HuH-7.5 (cell line): Measurements from ENCODE around the gene DRICH1.
"Not testable (repeated sequence)": the region's sequence is repeated elsewhere in the genome, so short reads cannot be mapped to it uniquely, and the experiment has no call there.

ENCODE experiments used
- DNase-seq: peaks from one replicate; pipeline ENCODE4 v3.0.0; 2011; ENCODE audit warnings: low spot score

The DRICH1 gene

DNA sequence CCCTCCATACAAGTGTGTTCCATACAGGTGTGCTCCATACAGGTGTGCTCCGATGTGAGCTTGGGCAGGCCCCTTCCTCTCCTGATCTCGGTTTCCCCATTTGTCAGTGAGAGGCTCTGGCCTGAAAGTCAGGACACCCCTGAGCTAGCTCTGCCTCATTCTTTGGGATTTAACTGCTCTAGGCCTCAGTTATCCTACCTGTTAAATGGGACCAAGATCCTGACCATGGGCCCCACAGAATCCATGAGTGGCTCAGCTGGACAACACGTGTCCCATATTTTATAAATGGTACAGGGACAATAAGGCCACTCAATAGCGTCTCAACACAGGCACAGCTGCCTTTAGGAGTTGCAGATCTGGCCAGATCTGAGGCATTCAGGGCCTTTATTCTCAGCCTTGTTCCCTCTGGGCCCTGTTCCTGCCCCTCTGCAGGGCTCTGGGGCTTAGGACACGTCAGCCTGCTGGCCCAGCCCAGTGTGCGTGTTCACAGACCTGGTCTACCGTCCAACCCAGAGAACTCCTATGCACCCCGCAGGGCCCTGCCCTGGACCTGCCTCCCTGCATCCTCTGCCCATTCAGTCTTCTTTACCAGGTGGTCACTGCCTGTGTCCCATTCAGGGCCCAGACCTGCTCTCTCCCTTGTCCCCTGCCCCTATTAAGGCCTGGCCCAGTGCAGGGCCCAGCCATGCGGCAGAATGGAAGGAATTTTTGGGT is 33.2 kb downstream of the DRICH1 start:
- DNase-seq = no peak

DNA sequence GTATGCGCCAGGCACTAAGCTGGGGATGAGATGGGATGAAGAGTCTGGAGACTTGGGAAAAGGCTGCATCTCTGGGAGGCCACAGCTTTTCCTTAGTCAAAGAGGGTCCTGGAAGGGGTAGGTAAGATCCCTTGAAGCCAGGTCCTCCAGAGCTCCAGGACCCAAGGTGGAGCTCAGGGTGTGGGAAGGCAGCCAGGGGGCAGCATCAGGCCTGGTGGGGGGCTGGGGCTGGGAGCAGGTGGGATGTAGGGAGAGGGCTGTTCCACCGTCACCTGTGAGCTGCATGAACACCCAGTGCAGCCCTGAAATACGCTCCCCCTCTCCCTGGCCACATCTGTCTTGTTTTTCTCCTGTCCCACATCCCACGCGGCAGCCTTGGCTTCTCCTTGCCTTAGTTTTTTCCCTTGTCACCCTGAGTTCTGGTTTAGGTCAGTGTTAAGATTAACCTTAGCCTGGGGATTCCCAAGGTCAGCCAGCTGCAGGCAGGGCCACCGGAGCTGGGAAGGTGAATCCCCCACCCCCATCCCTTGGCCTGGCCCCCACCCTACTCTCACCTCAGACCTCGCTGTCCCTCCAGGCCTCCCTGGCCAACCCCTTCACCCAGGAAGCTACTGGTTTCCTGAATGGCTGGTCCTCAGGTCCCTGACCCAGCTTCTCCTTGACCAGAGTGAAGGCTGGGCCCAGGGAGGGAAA is 34.4 kb downstream of the DRICH1 start:
- DNase-seq = not testable (repeated sequence)

DNA sequence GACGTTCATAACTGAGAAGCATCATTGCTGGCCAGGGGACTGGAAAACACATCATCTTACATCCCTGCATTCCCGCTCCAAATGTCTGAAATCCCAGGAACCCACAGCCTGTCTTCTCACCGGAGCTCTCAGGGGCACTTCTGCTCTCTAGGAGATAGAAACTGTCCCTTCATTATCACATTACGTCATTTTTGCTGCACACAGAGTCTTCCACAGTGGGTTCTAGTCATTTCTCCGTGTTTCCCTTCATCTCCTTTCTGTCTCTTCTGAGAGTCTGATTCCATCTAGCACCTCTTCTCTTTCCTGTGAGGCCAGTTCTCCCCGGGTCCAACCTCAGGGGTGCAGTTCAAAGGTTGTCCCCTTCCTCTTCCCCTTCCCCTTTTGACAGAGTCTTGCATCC is 36.2 kb downstream of the DRICH1 start:
- DNase-seq = not testable (repeated sequence)

DNA sequence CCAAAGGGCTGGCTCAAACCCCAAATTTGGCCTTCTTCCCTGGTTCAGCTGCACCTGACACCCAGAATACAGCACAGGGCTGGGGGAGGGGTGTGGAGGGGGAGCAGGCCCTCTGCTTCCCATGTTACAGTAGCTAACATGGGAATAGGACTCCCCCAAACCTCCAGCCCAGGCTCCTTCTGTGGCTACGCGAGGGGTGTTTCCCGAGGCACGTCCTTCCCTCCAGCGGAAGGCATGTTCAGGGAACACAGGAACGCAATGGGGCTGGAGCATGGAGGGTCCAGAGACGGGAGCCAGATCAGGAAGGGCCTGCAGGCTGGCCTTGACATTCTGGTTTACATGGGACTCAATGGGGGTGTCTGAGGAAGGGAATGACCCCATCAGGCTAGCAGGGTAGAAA is 40.3 kb downstream of the DRICH1 start:
- no peak for DNase-seq

DNA sequence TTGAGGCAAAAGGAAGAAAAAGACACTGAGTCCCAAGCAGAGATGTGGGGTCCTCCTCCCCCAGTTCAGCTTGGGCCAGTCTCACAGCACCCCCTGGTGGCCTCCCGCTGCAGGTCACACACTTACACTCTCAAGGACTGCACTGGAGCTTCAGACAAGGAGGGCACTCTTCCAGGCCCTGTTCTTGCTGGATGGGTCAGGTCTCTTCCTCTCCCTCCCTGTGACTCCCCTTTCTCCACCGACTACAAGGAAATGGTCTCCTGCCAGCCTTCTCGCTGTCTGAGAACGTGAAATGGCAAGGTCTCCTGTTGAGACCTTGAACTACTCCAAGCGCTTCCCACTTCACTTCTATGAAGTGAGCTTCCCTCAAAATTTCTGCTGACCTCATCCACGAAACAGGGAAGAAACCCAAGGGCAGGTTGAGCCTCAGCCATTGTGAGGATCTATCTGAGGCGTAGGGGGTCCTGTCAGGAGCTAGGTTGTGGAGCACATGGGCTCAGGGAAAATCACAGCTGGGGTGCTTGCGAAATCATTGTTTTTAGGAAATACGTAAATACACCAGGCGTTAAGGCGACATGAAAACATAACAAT is 40.8 kb downstream of the DRICH1 start:
- DNase-seq = peak; percentile 59

DNA sequence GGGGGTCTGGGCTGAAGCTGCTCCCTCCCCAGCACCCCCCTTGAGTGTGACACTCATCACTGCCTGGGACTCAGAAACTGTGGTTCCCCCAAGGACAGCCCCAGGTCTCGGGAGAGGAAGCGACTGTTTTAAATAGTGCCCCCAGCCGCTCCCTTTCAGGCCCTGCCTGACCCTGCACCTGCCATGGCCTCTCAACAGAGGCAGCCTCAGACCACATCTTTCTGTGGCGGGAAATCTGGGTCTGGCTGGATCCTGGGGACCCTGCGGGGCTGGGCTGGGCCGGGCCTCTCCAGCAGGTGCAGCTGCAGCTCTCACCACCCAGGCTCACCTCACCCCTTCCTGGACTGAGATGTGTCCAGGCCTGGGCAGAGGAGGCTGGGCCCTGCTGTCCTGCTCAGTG is 48.3 kb downstream of the DRICH1 start:
- no peak for DNase-seq

DNA sequence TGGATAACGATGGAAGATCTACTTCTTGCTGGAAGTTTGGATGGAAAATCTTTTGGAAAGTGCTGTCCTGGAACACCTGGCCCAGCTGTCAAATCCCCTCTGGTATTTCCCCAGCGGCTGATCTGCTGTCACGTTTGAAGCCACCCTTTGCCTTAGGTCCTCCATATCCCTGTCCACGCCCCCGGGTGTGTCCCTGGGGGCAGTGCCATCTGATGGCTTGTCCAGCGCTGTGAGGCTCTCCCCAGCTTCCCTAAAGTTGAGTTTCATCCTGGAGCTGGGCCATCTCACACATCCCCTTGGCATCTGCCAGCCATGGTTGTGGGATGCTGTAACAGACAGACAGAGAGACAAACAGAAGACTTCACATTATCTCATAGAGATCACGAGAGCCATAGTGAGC is 49.0 kb downstream of the DRICH1 start:
- DNase-seq = no peak

DNA sequence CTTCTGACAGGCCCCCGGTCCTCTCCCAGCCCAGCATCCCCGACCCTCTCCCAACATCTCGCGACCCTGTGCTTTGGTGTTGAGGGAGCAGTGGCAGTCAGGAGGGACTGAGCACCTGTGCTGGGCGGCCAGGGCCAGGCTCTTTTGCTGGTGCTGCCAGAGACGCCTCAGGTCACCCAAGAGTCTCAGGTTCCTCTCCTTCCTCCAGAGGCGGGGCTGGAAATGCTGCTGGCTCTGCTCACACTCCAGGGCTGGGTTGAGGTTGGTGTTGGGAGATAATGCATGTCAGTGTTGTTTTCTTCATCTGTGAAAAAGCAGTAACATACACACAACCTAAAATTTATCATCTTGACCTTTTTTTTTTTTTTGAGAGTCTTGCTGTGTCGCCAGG is 50.9 kb downstream of the DRICH1 start:
- DNase-seq = no peak

DNA sequence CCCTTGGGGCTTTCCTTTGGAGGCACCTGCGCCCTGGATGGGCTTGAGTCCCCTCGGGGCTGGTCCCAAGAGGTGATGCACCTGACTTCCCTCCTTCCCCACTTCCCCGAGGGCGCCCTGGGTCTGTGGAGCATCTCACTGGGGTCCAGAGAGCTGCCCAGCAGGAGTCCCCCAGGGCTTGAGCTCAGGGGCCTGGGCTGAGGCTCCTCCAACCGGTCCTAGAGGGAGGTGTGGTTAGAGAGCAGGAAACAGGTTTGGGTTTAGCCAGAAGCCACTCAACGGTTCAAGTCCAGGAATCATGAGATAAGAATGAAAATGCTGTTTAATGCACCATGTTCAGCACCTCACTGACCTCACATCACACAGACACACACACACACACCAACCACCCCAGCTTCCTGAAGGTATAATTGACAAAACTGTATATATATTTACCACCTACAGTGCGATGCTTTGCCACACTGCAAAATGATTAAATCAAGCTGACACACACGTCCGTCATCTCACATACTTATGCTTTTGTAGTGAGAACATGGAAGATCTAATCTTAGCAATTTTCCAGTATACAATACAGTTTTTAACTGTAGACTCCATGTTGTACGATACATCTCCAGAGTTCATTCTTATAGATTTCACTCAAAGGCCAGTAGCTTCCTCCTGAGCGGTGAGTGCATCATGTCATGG is 51.4 kb downstream of the DRICH1 start:
- DNase-seq = no peak

DNA sequence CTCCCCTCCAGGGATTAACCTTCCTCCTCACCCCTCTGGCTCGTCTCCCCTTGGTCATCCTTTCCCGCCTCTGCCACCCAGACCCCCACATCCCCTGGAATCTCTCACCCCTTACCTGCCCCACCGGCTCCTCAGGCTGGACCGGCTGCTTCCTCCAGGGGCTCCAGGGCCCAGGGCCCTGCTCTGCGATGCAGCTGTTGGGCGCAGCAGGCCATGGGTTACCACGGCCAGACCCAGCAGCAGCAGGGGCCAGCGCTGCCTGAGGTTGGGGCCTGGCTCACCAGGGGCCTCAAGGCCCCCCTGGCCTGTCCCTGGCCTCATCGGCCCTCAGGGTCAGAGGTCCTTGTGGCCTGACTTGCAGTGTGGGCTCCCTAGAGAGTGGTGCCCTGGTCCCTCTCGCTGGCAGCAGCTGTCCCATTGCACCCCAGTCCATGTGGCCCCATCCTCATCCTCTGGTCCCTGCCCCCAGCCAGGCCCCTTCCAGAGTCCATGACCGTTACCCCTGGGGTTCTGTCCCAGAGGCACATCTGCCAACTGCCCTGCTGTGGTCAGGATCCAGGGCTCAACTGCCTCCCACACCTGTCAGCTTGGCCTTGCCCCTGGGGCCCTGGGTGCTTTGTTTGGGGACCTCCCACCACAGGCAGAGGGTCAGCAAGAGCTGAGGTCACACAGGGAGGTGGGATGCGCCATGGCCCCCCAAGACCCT is 52.1 kb downstream of the DRICH1 start, which contains the start of gene IGLL1:
TSS of gene IGLL1 (minus strand) at position 421 of the 706 bp plus-strand sequence. CDS start at position 321, 100 bp downstream.
- no peak for DNase-seq

DNA sequence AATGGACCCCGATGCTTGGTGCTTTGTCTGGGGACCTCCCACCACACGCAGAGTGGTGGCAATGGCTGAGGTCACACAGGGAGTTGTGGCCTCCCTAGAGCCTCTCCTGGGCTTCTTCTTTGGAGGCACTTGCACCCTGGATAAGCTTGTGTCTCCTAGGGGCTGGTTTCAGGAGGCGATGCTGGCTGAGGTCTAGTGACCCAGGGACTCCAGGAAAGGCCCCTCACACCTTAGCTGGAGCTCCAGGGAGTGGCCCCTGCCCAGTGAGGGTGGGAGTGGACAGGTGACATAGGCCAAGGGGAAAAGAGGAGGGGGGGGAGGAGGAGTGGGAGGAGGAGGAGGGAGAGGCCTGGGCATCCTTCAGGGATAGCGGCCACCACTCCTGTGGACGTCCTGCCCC is 52.8 kb downstream of the DRICH1 start:
- DNase-seq = no peak

DNA sequence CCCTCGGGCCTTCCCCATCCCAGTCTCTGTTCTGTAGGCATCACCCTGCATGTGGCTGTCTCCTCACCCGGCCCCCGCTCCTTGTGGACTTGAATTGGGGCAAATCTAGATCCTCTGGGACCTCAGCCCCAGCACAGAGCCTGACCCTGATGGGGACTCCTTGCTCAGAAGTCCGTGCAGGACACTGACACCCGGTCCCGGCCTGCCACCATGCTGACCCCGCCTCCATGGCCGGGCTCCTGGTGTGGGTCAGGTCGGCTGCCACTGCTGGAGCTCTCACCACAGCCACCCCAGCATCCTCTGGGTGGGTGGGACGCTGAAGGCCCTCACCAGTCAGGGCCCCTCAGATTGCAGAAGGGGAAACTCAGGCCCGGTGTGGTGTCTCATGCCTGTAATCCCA is 53.8 kb downstream of the DRICH1 start:
- DNase-seq = no peak

DNA sequence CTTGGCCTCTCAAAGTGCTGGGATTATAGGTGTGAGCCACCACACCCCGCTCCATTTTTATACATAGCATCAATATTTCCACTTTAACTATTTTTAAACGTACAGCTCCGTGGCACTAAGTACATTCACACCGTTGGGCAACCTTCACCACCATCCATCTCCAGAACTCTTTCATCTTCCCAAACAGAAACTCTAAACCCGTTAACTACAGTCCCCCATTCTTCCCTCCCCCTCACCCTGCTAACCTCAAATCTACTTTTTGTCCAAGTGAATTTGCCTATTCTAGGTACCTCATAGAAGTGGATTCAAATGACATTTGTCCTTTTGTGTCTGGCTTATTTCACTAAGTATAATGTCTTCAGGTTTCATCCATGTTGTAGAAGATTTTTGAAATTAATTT is 55.4 kb downstream of the DRICH1 start:
- no peak for DNase-seq

DNA sequence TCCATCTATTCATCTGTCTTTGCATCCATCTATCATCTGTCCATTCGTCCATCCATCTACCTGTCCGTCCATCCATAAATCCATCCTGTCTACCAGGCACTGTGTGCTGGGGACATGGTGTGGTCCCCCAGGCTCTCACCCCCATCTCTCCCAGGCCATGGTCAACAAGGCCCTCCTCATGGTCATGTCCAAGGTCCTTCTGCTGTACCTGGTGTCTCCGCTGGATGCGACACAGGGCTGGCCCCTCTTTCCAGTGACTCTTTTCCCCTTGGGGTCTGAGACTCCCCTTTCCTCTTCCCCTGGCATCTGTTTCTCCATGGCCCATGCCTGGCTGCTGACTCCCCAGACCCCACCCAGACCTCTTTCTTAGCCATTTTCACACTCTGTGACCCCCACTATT is 56.5 kb downstream of the DRICH1 start:
- DNase-seq = no peak

DNA sequence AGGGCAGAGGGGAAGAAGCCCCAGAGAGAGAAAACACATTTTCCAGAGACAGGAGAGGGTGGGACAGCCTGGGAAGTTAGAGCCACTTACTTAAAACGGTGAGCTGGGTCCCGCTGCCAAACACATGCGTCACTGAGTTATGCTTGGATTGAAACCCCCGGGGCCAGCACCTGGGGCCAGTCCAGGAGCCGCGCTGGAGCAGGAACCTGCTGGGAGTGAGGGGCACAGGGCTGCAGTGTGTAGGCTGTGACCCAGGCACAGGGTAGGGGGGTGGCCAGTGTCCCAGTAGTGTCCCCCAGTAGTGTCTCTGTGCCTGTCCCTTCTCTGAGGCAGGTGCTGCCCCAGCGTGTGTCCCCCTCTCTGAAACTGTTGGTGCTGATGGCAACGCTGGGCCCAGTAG is 57.2 kb downstream of the DRICH1 start:
- no peak for DNase-seq

DNA sequence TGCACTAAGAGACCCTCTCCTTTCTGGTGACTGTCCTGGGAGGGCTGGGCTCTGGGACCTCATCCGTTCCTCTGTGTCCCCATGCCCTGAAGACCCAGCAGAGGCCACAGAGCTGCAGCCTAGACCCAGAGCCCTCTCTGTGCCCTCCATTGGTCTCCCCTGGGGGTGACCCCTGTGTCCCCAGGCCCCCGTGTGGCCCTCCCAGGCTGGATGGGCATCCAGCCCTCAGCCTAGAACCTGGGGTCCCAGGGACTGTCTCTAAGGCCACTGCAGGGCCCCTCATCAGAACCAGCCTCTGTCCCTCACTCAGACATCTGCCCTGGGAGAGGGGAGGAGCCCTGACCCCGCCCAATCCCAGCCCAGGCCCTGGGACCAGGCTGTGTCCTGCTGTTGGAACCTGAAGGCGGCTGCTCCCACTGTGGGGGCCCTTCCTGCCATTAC is 57.7 kb downstream of the DRICH1 start:
- DNase-seq = no peak

DNA sequence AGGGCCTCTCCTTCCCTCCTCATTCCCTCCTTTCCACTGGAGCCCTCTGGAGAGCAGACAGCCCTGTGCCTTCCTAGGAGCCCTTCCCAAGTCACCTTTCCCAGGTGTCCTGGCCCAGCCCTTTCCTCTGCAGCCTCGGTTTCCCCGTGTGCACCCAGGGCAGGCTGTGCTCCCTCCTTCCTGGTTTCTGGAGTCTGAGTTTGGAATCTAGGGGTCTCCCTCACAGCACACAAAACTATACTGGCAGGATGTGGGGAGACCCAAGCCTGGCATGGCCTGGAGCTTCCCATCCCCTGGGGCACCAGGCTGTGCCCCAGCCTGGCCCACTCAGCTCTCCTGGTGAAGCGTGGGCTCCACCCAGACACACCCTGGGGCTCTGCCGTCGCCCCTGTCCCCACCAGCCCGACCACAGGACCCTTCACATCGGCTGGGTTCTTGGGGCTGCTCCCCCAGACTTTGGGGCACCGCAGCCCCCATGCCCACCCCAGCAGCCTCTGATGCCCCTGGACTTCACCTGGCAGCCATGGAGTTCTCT is 58.4 kb downstream of the DRICH1 start:
- DNase-seq = not testable (repeated sequence)

DNA sequence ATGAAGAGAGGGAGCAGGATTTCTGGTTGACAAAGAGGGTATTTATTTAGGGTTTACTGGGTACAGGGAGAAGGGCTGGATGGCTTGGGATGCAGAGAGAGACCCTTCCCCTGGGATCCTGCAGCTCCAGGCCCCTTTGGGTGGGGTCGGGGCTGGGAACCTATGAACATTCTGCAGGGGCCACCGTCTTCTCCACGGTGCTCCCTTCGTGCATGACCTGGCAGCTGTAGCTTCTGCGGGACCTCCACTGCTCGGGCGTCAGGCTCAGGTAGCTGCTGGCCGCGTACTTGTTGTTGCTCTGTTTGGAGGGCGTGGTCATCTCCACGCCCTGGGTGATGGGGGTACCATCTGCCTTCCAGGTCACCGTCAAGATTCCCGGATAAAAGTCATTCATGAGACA is 59.0 kb downstream of the DRICH1 start:
- not testable (repeated sequence) for DNase-seq

DNA sequence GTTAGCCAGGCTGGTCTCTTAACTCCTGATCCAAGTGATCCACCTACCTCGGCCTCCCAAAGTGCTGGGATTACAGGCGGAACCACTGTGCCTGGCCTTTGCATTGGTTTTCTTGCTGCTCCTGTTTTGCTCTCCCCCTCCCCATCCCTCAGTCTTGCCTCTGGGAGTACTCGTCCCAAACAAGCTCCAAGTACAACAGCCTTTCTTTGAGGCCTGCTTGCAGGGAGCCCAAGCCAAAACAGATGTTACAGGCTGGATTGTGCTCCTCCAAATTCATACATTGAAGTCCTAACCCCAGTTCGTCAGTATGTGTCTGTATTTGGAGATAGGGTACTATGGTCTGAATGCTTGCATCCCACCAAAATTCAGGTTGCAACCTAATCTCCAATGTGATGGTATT is 60.6 kb downstream of the DRICH1 start:
- no peak for DNase-seq

DNA sequence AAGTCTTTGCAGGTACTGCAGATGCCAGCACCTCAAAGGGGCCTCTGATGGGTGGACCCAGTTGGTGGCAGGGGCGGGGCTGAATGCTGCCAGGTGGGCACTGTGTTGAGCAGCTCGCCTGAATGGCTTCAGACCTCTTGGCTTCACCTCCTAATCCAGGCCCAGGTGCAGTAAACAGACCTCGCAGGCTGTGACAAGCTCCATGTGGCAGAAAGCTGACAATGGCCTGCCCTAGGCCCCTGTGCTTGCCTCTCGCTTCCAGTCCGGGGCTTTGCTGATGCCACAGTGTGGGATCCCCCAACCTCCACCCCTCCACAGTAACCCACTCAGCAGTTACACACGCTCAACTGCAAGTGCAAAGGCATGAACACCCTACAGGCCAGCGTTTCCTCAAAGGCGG is 61.4 kb downstream of the DRICH1 start:
- no peak for DNase-seq

DNA sequence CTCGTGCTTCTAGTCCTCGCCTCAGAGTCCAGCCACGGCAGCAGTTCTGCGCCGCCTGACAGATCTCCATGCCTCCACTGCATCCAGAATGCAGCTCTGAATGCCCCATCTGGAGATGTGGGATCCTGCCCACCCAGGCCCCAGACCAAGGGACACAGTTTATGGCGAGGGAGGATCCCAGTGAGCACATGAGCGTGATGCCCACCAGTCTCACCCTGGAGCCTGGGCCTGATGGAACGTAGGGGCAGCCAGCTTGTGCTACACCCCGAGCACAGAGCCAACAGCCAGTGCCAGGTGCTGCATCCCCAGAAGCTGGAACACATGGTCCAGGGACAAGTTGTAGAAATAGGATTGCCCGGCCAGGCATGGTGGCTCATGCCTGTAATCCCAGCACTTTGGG is 62.4 kb downstream of the DRICH1 start:
- no peak for DNase-seq

DNA sequence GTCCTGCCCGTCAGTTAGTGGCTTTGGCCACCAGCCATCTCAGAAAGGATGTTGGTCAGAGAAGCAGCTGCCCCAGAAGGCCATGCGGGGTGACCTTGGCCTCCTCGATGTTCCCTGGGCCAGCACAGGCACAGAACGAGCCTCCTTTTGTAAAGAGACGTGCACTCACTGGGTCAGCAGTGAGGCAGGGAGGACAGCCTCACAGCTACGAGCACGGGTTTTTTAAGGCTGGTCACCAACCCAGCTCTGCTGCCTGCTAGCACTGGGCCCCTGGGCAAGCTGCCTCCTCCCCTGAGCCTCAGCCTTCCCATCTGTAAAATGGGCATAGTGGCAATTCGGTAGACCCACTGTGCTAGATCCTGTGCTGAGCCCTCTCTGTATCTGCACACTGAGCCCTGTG is 62.8 kb downstream of the DRICH1 start:
- DNase-seq = no peak
